ENCODE data around the gene LARP1.
"Not testable (repeated sequence)": the region's sequence is repeated elsewhere in the genome, so short reads cannot be mapped to it uniquely, and the experiment has no call there.

Gene LARP1

DNA sequence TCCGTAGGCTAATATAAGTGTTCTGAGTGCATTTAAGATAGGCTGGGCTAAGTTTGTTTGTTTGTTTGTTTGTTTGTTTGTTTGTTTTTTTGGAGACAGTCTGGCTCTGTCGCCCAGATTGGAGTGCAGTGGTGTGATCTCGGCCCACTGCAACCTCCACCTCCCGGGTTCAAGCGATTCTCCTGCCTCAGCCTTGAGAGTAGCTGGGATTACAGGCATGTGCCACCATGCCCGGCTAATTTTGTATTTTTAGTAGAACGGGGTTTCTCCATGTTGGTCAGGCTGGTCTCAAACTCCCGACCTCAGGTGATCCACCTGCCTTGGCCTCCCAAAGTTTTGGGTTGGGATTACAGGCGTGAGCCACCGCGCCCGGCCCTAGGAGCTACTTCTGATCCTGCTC lies 4.7 kb downstream of the LARP1 start:
- in situ Hi-C loops (cut with MboI; ENCODE audit: low sequenced_read_pairs), result not testable (repeated sequence)

DNA sequence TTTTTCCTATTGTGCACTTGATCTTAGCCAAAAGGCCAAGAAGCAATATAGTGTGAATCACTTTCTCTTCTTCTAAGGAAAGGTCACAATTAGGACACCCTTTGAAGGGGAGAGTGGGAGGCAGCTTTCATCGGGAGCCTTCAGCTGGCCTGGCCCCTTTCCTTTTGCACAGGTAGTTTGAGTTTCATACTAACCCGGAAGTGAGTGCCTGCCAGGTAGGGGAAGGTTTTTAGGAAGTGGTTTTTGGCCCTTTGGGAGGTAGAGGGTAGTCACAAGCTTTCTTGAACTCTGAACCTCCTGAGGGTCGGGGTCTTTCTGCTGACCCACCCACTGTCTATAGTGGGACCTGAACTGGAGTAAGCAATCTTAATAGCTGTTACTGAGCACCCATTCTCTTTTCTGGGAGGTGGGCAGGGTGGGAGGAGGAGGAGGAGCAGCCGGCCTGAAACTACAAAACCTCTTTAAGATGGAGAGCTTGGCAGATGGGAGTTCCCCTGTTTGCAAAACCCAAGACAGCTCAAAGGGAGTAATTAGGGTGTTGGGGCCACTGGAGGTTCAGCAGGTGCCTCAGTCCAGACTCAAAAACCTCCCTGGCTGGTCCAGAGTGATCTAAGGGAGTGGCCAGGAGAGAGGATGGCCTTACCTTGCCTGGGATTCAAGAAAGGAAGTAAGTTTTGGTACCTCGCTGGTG lies 6.0 kb downstream of the LARP1 start:
- in situ Hi-C loops (cut with MboI; ENCODE audit: low sequenced_read_pairs), result no loop called here

DNA sequence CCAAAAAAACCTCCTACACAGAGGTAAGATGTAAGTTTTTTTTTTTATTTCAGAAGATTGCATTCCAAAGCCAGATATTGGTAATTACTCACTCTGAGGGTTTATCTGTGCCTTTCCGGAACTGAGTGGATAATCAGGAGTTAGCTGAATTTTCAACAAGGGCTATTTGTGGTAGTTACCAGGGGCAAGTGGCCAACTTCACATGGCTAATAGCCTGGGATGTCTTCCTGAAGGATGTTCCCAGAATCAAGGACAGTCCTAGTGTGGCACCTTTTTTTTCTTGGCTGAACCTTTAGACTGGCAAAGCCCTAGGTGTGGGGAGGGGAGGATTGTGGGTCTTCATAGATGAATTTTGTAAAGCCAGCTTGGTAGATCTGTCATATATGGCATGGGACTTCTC lies 7.1 kb downstream of the LARP1 start:
- in situ Hi-C loops (cut with MboI; ENCODE audit: low sequenced_read_pairs), result no loop called here

DNA sequence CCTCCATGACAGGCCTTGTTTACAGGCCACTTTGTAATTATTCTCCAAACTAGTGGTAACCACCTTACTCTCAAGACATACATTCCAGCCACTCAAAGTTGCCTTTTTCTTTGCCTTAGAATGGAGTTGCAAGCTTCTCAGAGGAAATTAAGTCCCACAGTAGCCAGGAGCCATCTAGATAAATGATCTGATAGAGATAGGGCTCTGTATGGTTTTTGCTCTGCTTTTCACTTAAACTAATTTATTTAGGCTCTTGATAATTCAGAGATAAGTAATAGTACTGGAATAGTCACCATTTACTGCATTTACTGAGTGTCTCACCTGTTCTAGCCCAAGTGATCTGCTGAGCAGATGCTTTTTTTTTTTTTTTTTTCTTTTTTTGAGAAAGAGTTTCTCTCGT lies 7.5 kb downstream of the LARP1 start:
- in situ Hi-C loops (cut with MboI; ENCODE audit: low sequenced_read_pairs), result no loop called here

DNA sequence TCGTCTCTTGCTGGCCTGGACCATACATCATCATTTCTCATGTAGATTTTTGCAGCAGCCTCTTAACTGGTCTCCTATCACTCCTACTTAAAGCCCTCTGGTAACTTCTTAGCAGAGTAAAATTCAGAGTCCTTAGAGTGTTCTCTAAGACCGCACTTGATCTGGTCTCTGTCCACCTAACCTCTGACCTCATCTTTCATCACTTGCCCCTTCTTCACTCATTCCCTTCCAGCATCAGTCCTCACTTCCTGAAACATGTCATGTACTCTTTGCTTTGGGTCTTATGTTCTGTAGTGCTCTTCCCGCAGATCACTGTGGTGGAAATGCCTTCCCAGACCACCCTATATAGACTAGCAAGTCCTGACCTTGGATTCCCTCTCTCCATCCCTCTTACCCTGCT lies 9.8 kb downstream of the LARP1 start:
- in situ Hi-C loops (cut with MboI; ENCODE audit: low sequenced_read_pairs), result no loop called here

DNA sequence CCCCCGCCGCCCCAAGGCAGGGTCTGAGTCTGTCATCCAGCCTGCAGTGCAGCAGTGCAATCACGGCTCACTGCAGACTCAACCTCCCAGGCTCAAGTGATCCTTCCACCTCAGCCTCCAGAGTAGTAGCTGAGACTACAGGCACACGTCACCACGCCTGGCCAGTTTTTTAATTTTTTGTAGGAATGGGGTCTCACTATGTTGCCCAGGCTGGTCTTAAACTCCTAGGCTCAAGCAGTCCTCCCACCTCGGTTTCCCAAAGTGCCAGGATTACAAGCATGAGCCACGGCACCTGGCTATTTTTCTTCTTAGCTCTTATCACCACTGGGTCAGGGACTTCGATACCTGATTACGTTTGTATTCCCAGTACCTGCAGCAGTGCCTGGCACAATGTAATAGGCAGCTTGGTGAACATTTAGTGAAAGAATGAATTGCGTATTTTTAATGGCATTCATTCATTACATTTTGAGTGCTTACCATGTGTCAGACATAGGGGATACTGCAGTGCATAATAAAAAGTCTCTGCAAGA lies 10.3 kb downstream of the LARP1 start:
- in situ Hi-C loops (cut with MboI; ENCODE audit: low sequenced_read_pairs), result no loop called here

DNA sequence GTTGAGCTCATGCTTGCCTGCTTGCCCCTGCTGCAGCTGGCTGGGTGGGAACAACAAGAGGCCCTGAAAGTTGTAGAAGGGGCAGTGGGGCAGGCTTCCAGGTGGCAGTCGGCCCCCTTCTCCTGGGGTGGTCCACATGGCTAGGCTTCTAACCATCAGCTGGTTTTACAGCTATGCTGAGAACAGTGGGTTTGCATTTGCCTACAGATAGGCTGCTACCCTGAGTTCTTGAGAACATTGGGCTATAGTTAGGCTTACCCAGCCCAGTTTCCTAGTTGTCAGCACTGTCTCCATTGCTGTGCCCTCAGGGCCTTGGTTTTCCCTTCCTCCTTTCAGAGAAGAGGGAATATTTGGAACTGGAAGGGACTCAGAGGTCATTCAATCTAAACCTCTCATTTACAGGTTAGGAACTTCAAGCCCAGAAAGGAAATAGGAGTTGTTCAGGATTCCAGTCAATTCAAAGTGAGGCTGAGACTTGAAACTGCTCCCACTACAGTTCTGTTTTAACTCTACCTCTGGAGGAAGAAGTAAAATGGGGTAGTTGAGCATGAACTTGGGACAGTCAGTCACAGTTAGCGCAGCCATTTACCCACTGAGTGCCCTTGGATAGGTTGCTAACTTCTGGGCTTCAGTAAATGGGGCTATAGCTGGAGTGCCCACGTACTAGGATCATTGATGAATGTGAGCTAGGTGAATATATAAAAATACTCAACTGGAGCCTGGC lies 11.5 kb downstream of the LARP1 start:
- in situ Hi-C loops (cut with MboI; ENCODE audit: low sequenced_read_pairs), result no loop called here

DNA sequence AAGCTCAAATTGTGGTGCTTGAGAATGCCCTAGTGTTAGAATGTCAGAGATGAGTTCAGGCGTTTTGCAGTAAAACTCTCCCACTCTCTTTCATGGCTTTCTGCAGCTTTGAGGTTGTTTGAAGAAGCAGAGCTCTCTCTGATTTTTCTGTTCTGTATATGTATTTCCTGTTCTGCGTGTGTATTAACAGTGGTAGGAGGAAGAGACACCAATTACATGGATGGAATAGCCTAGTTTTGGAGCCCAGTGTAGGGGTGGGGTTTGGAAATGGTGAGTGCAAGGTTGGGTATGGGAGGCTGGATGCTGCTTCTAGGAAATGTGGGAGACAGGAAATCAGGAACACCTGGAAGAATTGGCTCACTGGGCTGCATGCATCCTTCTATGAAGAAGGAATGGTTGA lies 12.4 kb downstream of the LARP1 start:
- in situ Hi-C loops (cut with MboI; ENCODE audit: low sequenced_read_pairs), result no loop called here

DNA sequence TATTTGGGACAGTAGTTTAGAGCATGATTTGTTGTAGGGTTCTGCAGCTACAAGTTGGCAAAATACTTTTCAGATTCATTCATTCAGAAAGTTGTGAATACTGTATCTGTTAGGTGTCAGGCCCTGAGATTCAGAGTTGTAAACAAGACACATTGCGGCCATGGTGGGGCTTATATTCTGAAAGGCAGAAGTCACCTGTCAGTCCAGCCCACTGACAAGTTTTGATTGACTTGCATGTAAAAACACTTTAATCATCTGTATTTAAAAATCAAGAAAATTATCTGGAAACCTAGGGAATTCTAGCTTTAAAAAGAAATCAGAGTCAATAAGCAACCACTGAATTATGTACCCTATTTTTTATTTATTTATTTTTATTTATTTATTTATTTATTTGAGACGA lies 13.0 kb downstream of the LARP1 start:
- in situ Hi-C loops (cut with MboI; ENCODE audit: low sequenced_read_pairs), result no loop called here

DNA sequence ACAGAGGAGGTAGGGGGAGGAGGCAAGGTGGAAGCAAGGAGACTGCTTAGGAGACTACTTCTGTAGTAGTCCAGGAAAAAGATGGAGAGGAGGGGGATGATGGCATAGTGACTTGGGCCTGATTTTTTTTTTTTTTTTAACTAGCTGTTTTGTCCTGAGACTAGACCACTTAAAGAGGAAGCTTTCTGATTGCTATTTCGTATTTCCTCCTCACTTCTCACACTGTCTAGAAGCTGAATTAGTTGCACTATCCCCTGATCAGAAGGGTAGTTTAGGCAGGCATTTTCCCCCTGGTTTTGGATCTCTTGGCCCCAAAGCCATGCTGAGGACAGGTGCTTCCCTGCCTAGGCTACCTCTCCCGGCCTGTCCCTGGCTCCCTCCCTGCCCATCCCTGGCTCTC lies 14.9 kb downstream of the LARP1 start:
- in situ Hi-C loops (cut with MboI; ENCODE audit: low sequenced_read_pairs), result no loop called here

DNA sequence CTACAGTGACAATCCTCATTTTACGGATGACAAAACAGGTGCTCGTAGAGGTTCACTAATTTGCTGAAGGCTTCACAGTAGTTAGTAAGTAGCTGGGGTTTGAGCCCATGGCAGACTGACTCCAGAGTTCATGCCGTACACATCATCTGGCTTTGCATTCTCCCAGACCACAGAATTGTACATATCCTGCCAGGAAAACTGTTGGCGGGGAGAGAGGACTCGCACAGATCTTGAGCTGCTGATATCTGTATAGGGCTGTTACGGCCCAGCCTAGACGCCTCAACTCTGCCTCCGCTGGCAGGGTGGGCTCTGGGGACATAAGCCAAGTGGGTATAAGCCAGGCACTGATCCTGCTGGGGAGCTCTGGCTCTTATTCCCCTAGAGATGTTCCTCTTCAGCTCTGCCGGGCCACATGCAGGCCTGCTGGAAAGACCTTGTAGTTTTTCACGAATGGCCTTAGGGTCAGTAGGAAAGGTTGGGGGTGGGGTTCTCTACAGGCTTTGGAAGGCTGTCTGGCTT lies 16.3 kb downstream of the LARP1 start:
- in situ Hi-C loops (cut with MboI; ENCODE audit: low sequenced_read_pairs), result no loop called here

DNA sequence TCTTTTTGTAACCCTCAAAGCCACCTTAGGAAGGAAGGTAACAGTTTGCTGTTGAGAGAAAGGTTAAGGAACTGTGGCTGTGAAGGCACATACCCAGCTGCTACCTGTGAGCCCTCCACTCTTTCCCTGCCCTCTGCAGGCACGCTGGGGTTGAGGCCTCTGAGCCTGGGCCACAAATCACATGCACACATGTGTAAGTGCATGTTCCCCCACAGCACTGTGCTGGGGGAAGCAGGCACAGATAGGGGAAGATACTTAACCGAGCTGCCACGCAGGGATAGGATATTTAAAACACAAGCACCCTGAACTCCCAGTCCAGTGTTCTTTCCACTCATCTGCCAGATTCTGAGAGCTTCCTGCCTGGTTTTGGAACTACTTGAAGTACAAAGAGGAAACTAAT lies 18.1 kb downstream of the LARP1 start:
- in situ Hi-C loops (cut with MboI; ENCODE audit: low sequenced_read_pairs), result no loop called here

DNA sequence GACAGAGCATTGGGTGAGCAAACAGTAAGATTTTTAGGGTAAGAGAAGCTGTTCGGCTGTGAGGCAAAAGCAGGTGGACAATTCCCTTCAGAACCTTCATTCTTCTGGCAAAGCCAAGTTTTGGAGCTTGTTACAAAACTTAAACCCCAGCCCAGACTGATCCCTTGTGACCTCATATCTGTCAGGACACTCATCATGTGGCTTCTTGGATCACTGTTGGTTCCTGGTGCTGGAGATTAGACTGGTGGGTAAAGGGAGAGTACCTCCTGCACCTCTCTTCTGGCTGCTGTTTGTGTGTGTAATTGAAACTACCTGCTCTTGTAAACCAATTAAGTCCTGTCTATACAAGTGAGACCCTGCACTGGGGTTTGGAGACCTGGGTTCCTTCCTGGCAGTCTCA lies 21.0 kb downstream of the LARP1 start:
- in situ Hi-C loops (cut with MboI; ENCODE audit: low sequenced_read_pairs), result no loop called here

DNA sequence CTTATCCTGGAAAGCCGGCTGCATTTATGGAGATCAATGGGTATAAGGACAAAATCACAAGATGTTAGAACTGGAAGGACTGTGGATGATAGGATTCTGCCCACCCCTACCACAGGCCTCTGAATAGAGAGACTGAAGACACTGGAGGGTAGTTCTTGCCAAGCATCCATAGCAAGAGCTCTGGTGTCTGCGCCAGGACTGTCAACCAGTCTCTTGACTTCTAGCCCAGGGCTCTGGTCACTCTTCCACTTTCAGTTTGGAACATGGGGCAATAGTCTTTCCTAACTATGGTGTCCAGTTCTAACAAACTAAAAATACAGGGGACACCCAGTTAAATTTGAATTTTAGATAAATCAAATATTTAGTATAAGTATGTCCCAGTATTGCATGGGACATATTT lies 23.4 kb downstream of the LARP1 start:
- in situ Hi-C loops (cut with MboI; ENCODE audit: low sequenced_read_pairs), result no loop called here

DNA sequence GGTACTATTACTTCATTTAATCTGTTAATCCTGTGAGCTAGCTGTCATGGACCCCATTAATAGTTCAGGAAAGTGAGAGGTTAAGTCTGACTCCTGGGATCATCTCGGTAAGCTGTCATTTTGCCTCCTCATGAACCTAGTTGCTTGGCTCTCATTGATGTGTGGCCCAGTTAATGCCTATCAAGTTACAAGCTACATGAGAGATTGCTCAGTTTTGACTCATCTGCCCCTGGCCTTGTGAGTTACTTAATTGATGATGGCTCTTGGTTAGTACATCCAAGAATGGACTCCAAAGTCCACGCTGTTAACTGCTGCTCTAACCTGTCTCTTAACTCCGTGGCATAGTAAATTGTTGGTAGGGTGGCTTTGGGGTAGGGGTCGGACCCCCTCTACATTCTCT lies 23.9 kb downstream of the LARP1 start:
- in situ Hi-C loops (cut with MboI; ENCODE audit: low sequenced_read_pairs), result no loop called here

DNA sequence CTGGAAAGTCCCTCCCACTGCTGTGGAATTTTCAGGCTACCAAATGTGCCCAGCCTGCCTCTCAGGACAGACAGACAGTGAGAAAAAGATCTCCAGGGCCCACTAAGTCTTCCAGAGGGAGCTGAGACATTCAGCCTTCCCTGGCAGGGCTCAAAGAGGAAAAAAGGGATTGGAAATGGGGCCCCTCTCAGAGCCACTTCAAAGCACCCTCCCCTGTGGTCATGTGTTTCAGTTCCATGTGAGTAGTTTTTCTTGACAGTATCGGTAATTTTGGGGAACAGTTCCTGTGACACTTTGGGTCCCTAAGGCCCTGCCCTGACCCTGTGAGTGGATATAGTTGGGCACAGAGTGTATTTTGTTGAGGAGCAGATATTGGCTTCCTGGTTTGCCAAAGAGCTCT lies 25.0 kb downstream of the LARP1 start:
- in situ Hi-C loops (cut with MboI; ENCODE audit: low sequenced_read_pairs), result no loop called here

DNA sequence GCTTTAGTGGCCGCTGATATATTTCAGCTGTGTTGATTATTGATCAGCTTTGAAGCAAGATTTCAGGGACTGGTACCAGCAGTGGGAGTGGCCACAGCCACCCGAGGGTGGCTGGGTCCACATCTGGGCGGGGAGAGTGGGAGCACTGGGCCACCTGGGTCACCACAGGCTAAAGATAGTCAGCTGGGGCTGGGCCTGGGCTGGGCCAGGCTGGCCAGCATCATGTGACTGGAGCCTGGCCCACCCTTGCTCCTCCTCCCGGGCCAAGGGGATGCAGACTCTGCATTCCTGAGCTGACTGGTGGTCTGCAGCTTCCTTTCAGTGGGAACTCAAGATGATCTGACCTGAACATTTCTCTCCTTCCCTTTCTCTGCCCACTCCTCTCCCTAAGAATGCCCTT lies 27.1 kb downstream of the LARP1 start:
- in situ Hi-C loops (cut with MboI; ENCODE audit: low sequenced_read_pairs), result no loop called here

DNA sequence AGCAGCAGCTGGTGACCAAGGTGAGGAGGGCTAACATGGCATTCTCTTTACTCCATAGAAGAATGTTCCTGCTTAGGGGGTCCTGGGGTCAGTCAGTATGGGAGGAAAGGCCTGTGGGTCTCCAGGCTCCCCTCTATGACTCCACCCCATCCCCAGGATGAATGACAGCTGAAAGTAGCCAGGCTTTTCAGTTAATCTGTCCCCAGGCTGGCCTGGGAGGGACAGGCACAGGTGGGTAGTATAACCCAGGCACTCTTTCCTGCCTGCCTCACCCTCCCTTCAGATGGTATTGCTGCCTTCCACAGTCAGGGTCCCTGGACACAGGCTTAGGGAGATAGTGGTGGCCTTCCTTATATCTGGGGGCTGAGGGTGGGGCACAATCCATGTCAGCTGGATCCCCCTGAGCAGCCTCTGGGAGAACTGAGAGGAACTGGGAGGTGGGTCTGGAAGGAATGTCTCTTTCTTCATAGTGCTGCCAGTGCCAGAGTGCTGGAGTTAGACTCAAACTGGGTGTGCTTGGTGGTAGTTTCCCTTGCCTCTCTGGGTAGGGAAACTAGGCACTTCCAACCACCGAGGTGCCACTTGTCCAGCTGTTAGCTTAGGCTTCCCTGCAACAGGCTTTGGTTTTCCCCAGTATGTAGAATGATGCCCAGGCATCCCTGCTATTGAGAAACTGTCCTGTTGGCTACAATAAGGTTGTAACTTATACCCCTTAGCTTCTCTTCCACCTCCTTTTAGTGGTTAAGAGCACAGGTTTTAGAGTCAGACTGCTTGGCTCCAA lies 27.8 kb downstream of the LARP1 start:
- in situ Hi-C loops (cut with MboI; ENCODE audit: low sequenced_read_pairs), result no loop called here

DNA sequence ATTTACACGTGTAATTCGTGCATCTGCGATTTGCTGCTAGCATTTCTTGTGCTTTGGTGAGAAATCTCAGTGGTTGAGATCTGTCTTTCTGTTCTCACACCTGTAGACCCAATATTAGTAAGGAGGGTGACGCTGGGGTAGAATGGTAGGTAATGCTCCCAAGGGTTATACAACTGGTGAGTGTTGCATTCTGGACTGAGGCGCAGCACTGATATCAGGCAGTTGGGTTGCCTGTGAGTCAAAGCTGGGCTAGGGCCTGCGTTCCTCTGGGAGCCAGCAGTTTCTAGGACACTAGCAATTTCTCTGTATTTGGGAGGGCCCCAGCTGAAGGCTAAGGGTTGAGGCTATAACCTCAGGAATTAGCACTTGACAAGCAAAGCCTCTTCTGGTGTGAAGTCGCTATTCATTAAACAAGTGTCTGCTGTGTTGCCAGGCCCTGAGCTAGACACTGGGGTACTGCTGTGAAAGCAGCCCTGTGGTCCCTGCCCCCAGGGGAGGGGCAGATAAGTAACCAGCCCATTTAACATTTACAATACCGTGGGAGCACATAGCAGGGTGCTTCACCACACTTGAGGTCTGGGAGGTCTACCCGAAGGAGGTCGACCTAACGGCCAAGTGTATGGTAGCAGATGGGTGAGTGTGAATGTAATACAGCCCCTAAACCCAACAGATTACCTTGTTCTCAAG lies 28.7 kb downstream of the LARP1 start:
- in situ Hi-C loops (cut with MboI; ENCODE audit: low sequenced_read_pairs), result no loop called here

DNA sequence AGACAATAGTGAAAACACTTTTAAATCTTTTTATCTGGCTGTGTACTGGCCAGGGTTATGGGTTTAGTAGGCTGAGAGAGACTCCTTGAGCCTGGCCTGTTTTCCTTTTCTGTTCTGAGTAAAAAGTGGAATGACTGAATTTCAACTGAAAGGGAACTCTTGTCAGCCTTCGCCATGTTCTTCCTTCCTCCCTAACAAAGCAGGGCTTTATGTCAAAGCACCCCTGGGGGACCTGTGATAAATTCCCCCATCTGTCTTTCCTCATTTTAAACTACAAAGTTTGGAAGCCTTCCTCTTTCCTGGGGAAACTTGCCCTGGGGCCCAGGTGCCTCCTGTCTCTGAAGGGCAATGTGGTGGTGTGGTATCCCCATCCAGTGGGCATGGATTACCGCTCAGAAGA lies 29.7 kb downstream of the LARP1 start:
- in situ Hi-C loops (cut with MboI; ENCODE audit: low sequenced_read_pairs), result no loop called here

DNA sequence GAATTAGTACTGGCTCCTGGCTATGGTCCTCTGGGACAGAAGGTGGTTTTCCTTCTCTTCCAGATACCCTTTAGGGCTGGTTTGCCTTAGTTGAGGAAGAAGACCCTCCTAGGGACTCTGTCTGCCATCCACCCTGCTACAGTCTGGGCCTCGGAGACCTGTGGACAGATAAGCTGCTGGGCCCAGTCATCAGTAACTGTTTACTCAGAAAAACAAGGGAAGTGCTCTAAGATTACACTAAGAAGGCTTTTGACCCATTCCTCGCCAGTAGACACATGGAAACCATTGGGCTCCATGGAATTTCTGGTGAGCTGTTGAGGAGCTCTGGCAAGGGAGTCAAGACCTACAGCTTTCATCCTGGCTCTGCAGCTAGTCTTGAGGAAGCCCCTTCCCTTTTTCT lies 31.2 kb downstream of the LARP1 start:
- in situ Hi-C loops (cut with MboI; ENCODE audit: low sequenced_read_pairs), result no loop called here
